Subcutaneous abdominal adipose tissue (tissue), 5 donors: ENCODE results near the gene HMHB1.
"Not testable (repeated sequence)": the region's sequence is repeated elsewhere in the genome, so short reads cannot be mapped to it uniquely, and the experiment has no call there.

ENCODE experiments used
- H3K27ac ChIP-seq: one replicate; pipeline ENCODE4 v1.7.0; 2013; ENCODE audit warnings: low read depth, mild to moderate bottlenecking, inconsistent platforms, low read length, moderate library complexity
- H3K27me3 ChIP-seq, 5 donors: one replicate each; pipeline ENCODE4 v1.7.0; 2013; ENCODE audit warnings: low read length in 5 of 5, inconsistent platforms in 1 of 5; ENCODE audit not compliant: control insufficient read depth in 5 of 5, insufficient read depth in 4 of 5
- H3K36me3 ChIP-seq, 5 donors: one replicate each; pipeline ENCODE4 v1.7.0; 2013; ENCODE audit warnings: low read length in 5 of 5; ENCODE audit not compliant: control insufficient read depth in 5 of 5, insufficient read depth in 5 of 5
- H3K4me1 ChIP-seq, 5 donors: one replicate each; pipeline ENCODE4 v1.7.0; 2013; ENCODE audit warnings: low read length in 5 of 5, mild to moderate bottlenecking in 3 of 5, moderate library complexity in 1 of 5; ENCODE audit not compliant: control insufficient read depth in 5 of 5, insufficient read depth in 5 of 5
- H3K4me3 ChIP-seq, 5 donors: one replicate each; pipeline ENCODE4 v1.7.0; 2013; ENCODE audit warnings: low read length in 5 of 5, low read depth in 1 of 5
- H3K9ac ChIP-seq, 5 donors: one replicate each; pipeline ENCODE4 v1.7.0; 2013; ENCODE audit warnings: low read length in 5 of 5, mild to moderate bottlenecking in 4 of 5, moderate library complexity in 3 of 5
- H3K9me3 ChIP-seq, 5 donors: one replicate each; pipeline ENCODE4 v1.7.0; 2013; ENCODE audit warnings: low read length in 5 of 5; ENCODE audit not compliant: control insufficient read depth in 5 of 5
- donor health status: healthy.
- donor health status: healthy.
- donor health status: healthy.
- donor health status: healthy.
- donor health status: healthy.

HMHB1 gene

DNA sequence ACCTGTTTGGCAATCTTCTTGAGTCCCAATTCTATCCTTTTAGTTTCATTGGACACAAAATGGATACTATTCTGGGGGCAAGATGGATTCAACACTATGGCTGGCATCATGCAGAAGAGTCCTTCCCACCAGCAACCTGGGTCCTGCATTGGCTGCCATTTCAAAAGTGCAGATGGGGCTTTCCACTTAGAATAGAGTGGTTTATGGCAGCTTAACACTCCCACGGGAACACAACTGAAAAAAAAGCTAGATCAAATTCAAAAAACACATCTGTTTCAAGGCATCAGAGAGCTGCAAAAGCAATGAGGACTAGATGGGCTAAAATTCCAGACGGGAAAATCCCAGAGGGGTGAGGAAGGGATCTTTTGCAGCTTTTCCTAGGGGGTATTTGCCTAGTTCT is 11.2 kb upstream of the HMHB1 start:
- Histone ChIP-seq H3K9ac (no peak overlapping the region), H3K36me3 (no peaks in the 10 kb centered on the region), H3K27me3 (no peaks in the 10 kb centered on the region), H3K4me3 (no peak overlapping the region), H3K27ac (no peak overlapping the region), H3K9me3 (no peaks in the 10 kb centered on the region), H3K4me1 (peaks cover 0 to 20% (median 9%) of the 10 kb centered on the region in 5 donors)

DNA sequence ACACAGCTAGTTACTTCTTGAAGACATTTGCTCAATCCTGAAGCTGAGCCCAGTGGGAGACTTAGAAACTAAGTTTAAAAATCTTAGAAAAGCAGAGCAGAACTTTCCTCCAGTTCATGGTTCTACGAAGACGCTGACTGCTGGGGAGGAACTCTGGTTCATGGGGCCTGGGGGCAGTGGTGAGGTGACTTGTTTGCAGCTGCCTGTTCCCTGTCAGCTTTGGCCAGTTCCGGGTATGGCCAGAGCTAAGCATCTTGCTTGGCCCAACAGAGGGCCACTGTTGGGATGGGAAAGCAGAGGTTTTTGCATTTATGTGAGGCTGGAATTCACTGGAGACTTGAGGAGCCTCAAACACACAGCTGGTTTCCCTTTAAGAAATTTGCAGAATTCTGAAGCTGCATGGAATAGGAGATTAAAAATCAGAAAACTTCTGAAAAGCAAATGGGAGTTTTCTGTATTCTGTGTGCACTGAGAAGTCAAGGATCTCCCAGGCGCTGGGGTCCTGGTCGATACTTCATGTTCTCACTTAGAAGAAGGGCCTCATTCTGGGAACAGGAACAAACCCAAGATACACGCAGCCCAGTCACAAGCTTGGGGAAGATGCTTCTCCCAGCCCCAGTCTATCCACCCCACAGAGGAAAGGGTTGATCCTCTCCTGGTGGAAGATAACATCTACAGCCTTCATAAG is 10.6 kb upstream of the HMHB1 start:
- Histone ChIP-seq H3K9me3 (no peaks in the 10 kb centered on the region), H3K27ac (no peak overlapping the region), H3K27me3 (no peaks in the 10 kb centered on the region), H3K36me3 (no peaks in the 10 kb centered on the region), H3K4me1 (peaks cover 0 to 23% (median 9%) of the 10 kb centered on the region in 5 donors), H3K4me3 (no peak overlapping the region), H3K9ac (no peak overlapping the region)

DNA sequence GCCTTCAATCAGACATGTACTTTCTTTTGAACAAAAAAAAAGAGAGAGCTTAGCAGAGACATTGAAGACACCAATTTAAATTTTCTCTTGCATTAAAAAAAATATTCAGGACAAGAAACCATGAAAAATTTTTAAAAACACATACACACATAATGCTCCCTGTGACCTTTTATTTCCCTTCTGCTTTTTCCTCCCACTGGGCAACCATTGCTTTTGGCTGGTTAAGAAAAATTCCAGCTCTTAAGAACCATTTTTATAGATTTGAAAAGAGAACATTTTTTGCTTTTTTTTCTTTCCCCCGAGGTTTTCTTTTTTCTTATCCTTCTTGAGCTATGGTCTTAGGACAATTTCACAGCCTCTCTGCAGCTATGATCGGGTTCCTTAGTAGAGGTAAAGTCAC is 6.1 kb upstream of the HMHB1 start:
- no peak overlapping the region for H3K9ac ChIP-seq
- no peak overlapping the region for H3K27ac ChIP-seq

DNA sequence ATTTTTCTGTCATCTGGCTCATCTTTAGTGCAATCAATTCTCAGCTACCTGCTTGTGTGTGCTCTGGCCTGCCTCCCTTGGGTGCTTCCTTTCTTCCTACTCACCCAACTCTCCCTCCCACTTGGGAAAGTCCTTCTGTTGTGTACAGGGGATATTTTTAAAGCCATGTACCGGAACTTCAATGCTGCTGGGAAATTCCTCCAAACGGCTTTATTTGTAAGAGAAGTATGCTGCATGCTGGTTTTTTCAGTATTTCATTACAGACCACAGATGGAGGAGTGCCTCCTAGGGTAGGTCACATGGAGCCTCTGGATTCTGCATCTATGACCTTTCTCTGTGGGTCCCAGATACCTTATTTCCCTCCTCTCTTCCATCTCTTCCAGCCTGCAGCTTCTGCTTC is 5.4 kb upstream of the HMHB1 start:
- H3K9me3 ChIP-seq = no peaks in the 10 kb centered on the region
- no peak overlapping the region for H3K27ac ChIP-seq
- no peak overlapping the region for H3K9ac ChIP-seq
- H3K27me3 ChIP-seq = no peaks in the 10 kb centered on the region
- H3K4me1 ChIP-seq = peaks cover 0 to 12% (median 0%) of the 10 kb centered on the region in 5 donors
- H3K4me3 ChIP-seq = no peak overlapping the region
- H3K36me3 ChIP-seq = no peaks in the 10 kb centered on the region

More for the DNA sequence above, 6.1 kb upstream of the HMHB1 start:
- Histone ChIP-seq H3K9me3 (no peaks in the 10 kb centered on the region), H3K36me3 (no peaks in the 10 kb centered on the region), H3K4me3 (no peak overlapping the region), H3K4me1 (peaks cover 0 to 19% (median 6%) of the 10 kb centered on the region in 5 donors), H3K27me3 (no peaks in the 10 kb centered on the region)

DNA sequence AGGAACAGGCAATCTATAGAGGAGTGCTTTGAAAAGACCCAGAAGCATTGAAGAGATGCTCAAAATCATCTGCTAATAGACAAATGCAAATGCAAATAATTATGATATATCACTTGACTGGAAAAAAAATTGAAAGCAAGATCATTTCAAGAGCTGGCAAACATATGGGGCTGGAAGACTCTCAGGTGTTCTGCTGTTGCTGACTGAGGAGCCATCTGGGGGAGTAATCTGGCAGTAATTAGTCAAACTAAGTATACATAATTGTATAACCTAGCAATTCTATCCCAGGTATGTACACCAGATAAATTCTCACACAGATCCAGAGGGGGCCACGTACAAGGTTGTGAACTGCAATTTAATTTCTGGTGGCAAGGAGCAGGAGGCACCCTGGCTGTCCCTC is 4.6 kb upstream of the HMHB1 start:
- H3K9me3 ChIP-seq = no peaks in the 10 kb centered on the region
- H3K36me3 ChIP-seq = no peaks in the 10 kb centered on the region
- peaks cover 0 to 11% (median 7%) of the 10 kb centered on the region in 5 donors for H3K4me1 ChIP-seq
- H3K27ac ChIP-seq = no peak overlapping the region
- no peak overlapping the region for H3K9ac ChIP-seq
- no peaks in the 10 kb centered on the region for H3K27me3 ChIP-seq
- no peak overlapping the region for H3K4me3 ChIP-seq

DNA sequence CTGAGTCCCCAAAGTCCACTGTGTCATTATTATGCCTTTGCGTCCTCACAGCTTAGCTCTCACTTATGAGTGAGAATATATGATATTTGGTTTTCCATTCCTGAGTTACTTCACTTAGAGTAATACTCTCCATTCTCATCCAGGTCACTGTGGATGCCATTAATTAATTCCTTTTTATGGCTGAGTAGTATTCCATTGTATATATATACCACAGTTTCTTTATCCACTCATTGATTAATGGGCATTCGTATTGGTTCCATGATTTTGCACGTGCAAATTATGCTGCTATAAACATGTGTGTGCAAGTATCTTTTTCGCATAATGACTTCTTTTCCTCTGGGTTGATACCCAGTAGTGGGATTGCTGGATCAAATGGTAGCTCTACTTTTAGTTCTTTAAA is 4.4 kb downstream of the HMHB1 start:
- not testable (repeated sequence) for H3K27ac ChIP-seq, H3K36me3 ChIP-seq, H3K4me3 ChIP-seq, H3K9ac ChIP-seq, H3K27me3 ChIP-seq, H3K9me3 ChIP-seq
- H3K4me1 ChIP-seq = peaks cover 0 to 13% (median 7%) of the 10 kb centered on the region in 5 donors

DNA sequence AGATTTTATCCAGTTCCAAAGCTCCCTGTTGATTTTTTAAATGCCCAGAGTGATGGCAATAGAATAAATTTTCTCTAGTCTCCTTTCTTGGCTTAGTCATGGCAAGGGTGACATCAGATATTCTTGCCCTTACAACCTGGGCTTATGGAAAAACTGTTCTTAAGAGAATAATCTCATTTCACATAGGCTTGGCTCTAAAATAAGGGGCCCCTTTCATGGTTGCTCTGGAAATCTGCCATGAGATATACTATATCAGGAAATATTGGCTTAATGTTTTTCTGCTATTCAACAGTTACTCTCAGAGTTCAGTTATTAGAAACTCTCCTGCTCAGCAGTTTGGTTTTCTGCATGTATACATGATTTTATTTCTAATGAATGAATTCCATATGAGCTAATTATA is 7.8 kb downstream of the HMHB1 start:
- H3K9ac ChIP-seq = no peak overlapping the region
- H3K36me3 ChIP-seq = no peaks in the 10 kb centered on the region
- no peaks in the 10 kb centered on the region for H3K27me3 ChIP-seq
- peaks cover 0 to 7% (median under 1%) of the 10 kb centered on the region in 5 donors for H3K4me1 ChIP-seq
- H3K27ac ChIP-seq = no peak overlapping the region
- no peak overlapping the region for H3K4me3 ChIP-seq
- no peaks in the 10 kb centered on the region for H3K9me3 ChIP-seq

DNA sequence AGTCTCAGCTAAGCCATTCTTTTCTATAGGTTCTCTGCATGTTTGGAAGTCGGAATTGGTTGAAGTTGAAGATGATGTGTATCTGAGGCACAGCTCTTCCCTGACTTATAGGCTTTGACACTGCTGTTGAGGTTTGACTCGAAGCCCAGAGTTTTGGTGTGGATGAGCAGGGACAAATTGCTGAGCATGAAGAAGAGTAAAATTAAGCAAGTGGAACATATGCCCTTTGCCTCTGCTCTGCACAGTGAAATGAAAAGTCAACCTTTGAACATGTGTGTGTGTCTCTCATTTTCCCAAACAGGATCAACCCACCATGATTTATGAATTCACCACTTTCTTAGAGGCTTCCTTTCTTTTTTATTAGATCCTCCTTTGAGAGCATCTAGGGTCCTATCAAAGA is 8.5 kb downstream of the HMHB1 start:
- Histone ChIP-seq H3K36me3 (no peaks in the 10 kb centered on the region), H3K9me3 (no peaks in the 10 kb centered on the region), H3K4me3 (no peak overlapping the region), H3K27ac (no peak overlapping the region), H3K9ac (no peak overlapping the region), H3K4me1 (peaks cover 3 to 7% (median 5%) of the 10 kb centered on the region in 5 donors), H3K27me3 (no peaks in the 10 kb centered on the region)

DNA sequence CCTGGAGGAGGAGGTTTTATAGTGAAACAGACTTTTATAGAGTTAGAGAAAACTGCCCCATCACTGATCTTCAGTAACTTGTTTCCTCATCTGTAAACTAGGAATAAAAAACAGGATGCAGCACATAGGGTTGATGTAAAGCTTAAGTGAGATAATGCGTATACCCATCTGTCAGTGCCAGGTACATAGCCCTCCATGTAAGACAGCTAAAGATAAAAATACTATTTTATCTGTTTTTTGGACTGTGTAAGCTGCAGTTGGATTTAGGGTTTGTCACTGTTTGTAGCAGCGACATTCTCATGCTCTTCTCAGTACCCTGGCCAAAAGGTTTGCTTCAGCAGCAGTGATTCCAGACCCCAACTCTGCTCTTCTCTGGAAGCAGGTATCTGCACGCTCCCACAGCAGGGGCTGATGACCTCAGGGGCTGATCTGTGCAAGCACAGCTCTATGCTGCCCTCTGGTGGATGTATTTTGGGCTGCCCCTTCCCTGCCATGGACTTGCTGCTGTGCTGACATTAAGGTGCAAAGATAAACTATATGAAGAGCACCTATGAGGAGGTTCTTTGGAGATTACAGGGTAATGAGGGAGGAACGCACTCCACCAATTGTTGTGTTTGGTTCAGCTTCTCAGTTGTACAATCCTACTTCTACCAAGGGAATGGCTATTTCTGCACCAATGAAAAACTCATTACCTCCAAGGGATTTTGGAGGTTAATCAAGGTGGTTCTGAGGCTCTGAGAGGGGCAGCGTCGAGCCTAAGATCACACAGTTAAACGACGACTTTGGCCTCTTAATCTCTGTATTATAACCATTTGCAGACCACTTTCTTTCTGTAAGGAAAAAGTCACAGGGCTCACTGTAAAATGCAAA is 13.1 kb downstream of the HMHB1 start:
- Histone ChIP-seq H3K36me3 (no peaks in the 10 kb centered on the region), H3K27me3 (no peaks in the 10 kb centered on the region), H3K9me3 (no peaks in the 10 kb centered on the region), H3K4me3 (no peak overlapping the region), H3K9ac (no peak overlapping the region), H3K4me1 (peaks cover 3 to 7% (median 5%) of the 10 kb centered on the region in 5 donors), H3K27ac (no peak overlapping the region)

DNA sequence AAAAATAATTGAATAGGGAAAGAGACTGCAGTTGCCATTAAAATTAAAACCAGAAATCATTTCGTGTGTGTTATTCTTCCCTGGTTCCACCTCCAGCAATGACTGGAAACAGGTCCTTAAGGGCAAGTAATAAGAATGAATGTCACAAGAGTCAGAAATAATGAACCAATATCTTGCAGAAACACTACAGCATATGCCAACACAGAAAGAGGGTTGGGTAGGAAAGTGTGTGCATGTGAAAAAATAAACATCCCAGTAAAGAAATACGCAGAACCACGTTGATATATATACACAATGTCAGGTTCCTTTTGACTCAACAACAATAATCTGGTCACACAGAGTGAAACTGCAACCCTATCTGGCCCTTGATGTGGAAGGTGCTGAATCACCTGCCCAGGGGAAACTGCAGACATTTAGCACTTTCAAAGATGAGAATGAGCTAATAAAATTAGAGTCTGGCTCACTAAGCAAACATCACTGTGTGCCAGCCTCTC is 15.0 kb downstream of the HMHB1 start:
- Histone ChIP-seq H3K4me3 (no peak overlapping the region), H3K9me3 (no peaks in the 10 kb centered on the region), H3K27ac (no peak overlapping the region), H3K27me3 (no peaks in the 10 kb centered on the region), H3K9ac (no peak overlapping the region), H3K4me1 (peaks cover 0 to 5% (median 3%) of the 10 kb centered on the region in 5 donors), H3K36me3 (no peaks in the 10 kb centered on the region)
